Osteoblast (primary cell): ENCODE results near the gene SLC7A14. TPM values are rescaled to one million over a fixed set of nuclear protein-coding genes. Genes with fewer than 3 reads are reported as not detected.
A peak's percentile ranks its signal among the peaks of the same experiment; 100 is the strongest.

Source experiments
- DNase-seq: peaks from one replicate; pipeline ENCODE4 v3.0.0; 2011; ENCODE audit warnings: low spot score, mixed read lengths; ENCODE audit not compliant: insufficient read length; ENCODE audit errors: missing footprints
- H2AFZ ChIP-seq: 2 replicates; pipeline ENCODE4 v1.6.0; 2011; ENCODE audit warnings: mild to moderate bottlenecking, low read length
- H3K27ac ChIP-seq: 2 replicates; pipeline ENCODE4 v1.5.1; 2011; ENCODE audit warnings: mild to moderate bottlenecking, low read depth, low read length, moderate library complexity
- H3K27me3 ChIP-seq: 2 replicates; pipeline ENCODE4 v1.6.0; 2012; ENCODE audit warnings: mild to moderate bottlenecking, control low read depth, inconsistent platforms, low read length, moderate library complexity; ENCODE audit not compliant: insufficient read depth
- H3K36me3 ChIP-seq: 2 replicates; pipeline ENCODE4 v1.5.1; 2011; ENCODE audit warnings: mild to moderate bottlenecking, low read length, control low read depth, moderate library complexity; ENCODE audit not compliant: insufficient read depth
- H3K4me1 ChIP-seq: 2 replicates; pipeline ENCODE4 v1.5.1; 2011; ENCODE audit warnings: mild to moderate bottlenecking, low read length, control low read depth, moderate library complexity; ENCODE audit not compliant: insufficient read depth
- H3K4me2 ChIP-seq: 2 replicates; pipeline ENCODE4 v1.6.0; 2011; ENCODE audit warnings: mild to moderate bottlenecking, low read length; ENCODE audit not compliant: insufficient read depth
- H3K4me3 ChIP-seq: fragments of 200-600 bp; sonication (generic); 3 replicates; pipeline ENCODE4 v1.5.1; 2012; ENCODE audit warnings: mild to moderate bottlenecking, low read length, inconsistent platforms; ENCODE audit not compliant: insufficient read depth
- H3K79me2 ChIP-seq: 2 replicates; pipeline ENCODE4 v1.6.0; 2012; ENCODE audit warnings: mild to moderate bottlenecking, low read length, control low read depth, inconsistent platforms; ENCODE audit not compliant: insufficient read depth
- H3K9me3 ChIP-seq: 2 replicates; pipeline ENCODE4 v1.5.1; 2011; ENCODE audit warnings: low read depth, low read length, control low read depth
- H4K20me1 ChIP-seq: 2 replicates; pipeline ENCODE4 v1.6.0; 2012; ENCODE audit warnings: mild to moderate bottlenecking, low read length, control low read depth; ENCODE audit not compliant: insufficient read depth
- total RNA-seq: library from RNA; depleted of rRNA; stranded (reverse); fragments of >200 nt; gene quantifications from 2 replicates; pipeline ENCODE4 v1.2.3, GENCODE V29; 2012
- TF ChIP-seq, protein P1 (sequence below): IDR thresholded peaks from 2 replicates; pipeline ENCODE4 v1.5.1; 2011; ENCODE audit warnings: mild to moderate bottlenecking, low read depth, low read length, moderate library complexity; ENCODE audit errors: extremely low read depth

The SLC7A14 gene
- total RNA-seq, 1 donor = 0.36 TPM

DNA sequence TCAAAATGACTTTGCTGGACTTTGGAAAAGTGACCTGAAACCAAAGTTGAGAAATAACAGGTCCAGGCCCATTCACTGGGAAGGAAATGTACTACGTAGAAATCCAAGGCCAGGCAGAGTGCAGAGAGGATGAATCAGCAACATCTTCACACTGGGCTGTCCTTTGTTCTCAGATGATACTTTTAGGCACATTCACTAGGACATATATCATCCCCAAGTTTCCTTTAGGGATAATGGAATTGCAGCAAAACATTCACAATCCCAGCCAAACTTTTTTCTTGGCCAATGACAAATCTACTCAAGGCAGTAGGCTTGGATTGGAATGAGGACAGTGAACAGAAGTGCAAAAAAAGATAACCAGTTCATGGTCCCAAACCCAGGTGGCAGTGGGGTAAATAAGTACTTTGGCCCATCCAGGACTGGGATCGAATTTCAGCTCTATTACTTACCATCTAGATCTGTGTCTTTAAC is 92.1 kb downstream of the SLC7A14 start:
- Histone ChIP-seq H3K9me3 (no peaks in the 10 kb centered on the region), H3K4me3 (no peak overlapping the region), H2AFZ (no peak overlapping the region), H3K4me1 (peaks cover 9% of the 10 kb centered on the region), H4K20me1 (no peaks in the 10 kb centered on the region), H3K27me3 (no peaks in the 10 kb centered on the region), H3K79me2 (no peaks in the 10 kb centered on the region), H3K36me3 (no peaks in the 10 kb centered on the region), H3K4me2 (no peak overlapping the region), H3K27ac (peak overlapping the region; percentile 62)
- DNase-seq = peak; percentile 85
- TF ChIP-seq, protein P1, sequence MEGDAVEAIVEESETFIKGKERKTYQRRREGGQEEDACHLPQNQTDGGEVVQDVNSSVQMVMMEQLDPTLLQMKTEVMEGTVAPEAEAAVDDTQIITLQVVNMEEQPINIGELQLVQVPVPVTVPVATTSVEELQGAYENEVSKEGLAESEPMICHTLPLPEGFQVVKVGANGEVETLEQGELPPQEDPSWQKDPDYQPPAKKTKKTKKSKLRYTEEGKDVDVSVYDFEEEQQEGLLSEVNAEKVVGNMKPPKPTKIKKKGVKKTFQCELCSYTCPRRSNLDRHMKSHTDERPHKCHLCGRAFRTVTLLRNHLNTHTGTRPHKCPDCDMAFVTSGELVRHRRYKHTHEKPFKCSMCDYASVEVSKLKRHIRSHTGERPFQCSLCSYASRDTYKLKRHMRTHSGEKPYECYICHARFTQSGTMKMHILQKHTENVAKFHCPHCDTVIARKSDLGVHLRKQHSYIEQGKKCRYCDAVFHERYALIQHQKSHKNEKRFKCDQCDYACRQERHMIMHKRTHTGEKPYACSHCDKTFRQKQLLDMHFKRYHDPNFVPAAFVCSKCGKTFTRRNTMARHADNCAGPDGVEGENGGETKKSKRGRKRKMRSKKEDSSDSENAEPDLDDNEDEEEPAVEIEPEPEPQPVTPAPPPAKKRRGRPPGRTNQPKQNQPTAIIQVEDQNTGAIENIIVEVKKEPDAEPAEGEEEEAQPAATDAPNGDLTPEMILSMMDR = no peak

DNA sequence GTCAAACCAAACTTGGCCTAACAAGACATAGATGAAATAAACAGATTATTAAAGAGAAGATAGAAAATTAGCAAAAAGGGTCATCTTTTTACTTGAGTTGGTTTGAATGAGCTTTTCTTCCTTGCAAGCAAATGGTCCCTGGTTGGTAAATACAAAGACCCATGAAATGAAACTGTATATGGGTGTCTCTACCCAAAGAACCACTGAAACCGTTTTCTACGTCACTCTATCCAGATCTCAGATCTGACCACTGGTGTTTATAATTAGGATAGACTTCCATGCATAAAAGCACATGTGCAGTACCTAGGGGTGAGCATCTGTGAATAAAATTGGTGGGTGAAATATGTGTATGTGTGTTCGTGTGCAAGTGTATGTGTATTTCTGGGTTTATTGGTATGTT is 94.0 kb downstream of the SLC7A14 start:
- TF ChIP-seq, protein P1 = no peak
- no peak for DNase-seq

DNA sequence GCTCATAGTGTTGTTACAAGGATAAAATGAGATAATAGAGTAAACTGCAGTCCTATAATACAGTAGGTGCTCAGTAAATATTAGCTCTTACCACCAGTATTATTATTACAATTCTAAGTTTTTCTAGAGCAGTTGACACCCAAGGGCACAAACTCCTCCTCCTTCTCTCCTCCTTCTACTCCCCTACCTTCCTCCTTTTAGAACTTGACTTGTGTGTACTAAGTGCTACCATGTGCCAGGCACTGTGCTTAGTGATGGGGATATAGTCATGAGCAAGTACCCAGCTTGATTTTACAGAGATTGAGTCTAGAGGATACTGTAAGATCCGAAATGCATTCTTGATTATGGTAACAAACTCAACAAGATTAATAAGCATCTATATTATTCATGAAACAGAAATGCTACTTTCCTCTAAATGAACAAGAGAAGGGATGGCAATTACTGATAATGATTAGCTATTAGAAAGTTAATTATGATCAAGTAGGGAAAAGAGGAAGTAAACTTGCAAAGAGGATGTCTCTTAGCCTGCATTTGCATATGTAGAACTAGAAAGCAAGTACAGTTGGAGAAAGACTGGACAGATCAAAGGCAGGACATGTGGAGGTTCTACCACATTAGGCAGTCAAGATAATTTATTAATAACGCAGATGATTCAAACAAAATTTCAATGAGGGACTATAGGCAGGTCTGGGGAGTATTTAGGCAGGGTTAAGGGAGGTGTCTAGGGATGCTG is 94.9 kb downstream of the SLC7A14 start:
- Histone ChIP-seq H4K20me1 (no peaks in the 10 kb centered on the region), H3K79me2 (no peaks in the 10 kb centered on the region), H3K4me1 (peaks cover 9% of the 10 kb centered on the region), H3K4me2 (no peak overlapping the region), H3K9me3 (no peaks in the 10 kb centered on the region), H2AFZ (no peak overlapping the region), H3K27me3 (no peaks in the 10 kb centered on the region), H3K4me3 (no peak overlapping the region), H3K27ac (no peak overlapping the region), H3K36me3 (no peaks in the 10 kb centered on the region)
- TF ChIP-seq, protein P1 = no peak
- no peak for DNase-seq

More for the DNA sequence above, 94.0 kb downstream of the SLC7A14 start:
- no peaks in the 10 kb centered on the region for H3K79me2 ChIP-seq
- H3K4me2 ChIP-seq = no peak overlapping the region
- H2AFZ ChIP-seq = no peak overlapping the region
- no peaks in the 10 kb centered on the region for H3K27me3 ChIP-seq
- no peak overlapping the region for H3K4me3 ChIP-seq
- no peaks in the 10 kb centered on the region for H4K20me1 ChIP-seq
- H3K4me1 ChIP-seq = peaks cover 9% of the 10 kb centered on the region
- H3K36me3 ChIP-seq = no peaks in the 10 kb centered on the region
- H3K9me3 ChIP-seq = no peaks in the 10 kb centered on the region
- H3K27ac ChIP-seq = no peak overlapping the region

DNA sequence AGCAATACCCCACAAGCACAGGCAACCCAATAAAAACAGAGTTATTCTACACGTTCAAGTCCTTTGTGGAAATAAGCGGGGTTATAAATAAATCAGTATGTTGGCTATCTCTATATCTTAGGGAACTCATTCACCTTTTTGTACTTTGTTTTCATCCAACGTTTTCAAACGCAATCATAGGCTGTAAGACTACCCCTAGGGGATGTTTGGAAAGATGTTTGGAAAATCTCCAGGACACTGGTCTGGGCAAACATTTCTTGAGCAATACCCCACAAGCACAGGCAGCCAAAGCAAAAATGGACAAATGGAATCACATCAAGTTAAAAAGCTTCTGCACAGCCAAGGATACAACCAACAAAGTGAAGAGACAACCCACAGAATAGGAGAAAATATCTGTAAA is 97.1 kb downstream of the SLC7A14 start:
- Histone ChIP-seq H3K27ac (no peak overlapping the region), H3K27me3 (no peaks in the 10 kb centered on the region), H3K9me3 (no peaks in the 10 kb centered on the region), H4K20me1 (no peaks in the 10 kb centered on the region), H3K4me3 (no peak overlapping the region), H3K79me2 (no peaks in the 10 kb centered on the region), H2AFZ (no peak overlapping the region), H3K4me2 (no peak overlapping the region), H3K36me3 (no peaks in the 10 kb centered on the region), H3K4me1 (peaks cover 5% of the 10 kb centered on the region)
- no peak for DNase-seq
- TF ChIP-seq, protein P1 = no peak
